Measurements from ENCODE around the gene GLRB.

Gene GLRB

GRCh38 chr4:157221426-157221894, 145.5 kb downstream of the GLRB start:
- H3K36me3 Mint-ChIP-seq (ENCODE audit: low read depth), result no peaks in the 10 kb centered on the region
- H3K27ac Mint-ChIP-seq, result no peak overlapping the region
- H3K4me1 Mint-ChIP-seq, result peaks cover 27% of the 10 kb centered on the region
- H3K27me3 Mint-ChIP-seq (ENCODE audit: low read depth, poor library complexity), result peaks cover 75% of the 10 kb centered on the region
- no peak for TF ChIP-seq CTCF (IDR thresholded peaks at IDR 0.05)
- peak overlapping the region; percentile 81 for H3K4me3 Mint-ChIP-seq
- no peak for DNase-seq
- no peaks in the 10 kb centered on the region for H3K9me3 Mint-ChIP-seq

All from nephron progenitor cell (in vitro differentiated cells).